Mesendoderm (in vitro differentiated cells): ENCODE data around the gene BRWD1. TPM values are rescaled to one million over a fixed set of nuclear protein-coding genes. Genes with fewer than 3 reads are reported as not detected.

ENCODE experiments used
- DNase-seq: peaks from one replicate; pipeline ENCODE4 v3.0.0; 2013
- H2AK5ac ChIP-seq: 2 replicates; pipeline ENCODE4 v1.6.1; 2013; ENCODE audit warnings: low read length, inconsistent platforms
- H2BK120ac ChIP-seq: 2 replicates; pipeline ENCODE4 v1.6.1; 2013; ENCODE audit warnings: low read depth, mild to moderate bottlenecking, low read length, moderate library complexity, mixed read lengths
- H2BK15ac ChIP-seq: replicated peaks from 2 replicates; pipeline ENCODE4 v1.6.1; 2013; ENCODE audit warnings: low read depth, mild to moderate bottlenecking, moderate library complexity
- H2BK5ac ChIP-seq: 2 replicates; pipeline ENCODE4 v1.6.1; 2013; ENCODE audit warnings: low read length, inconsistent platforms
- H3K18ac ChIP-seq: 2 replicates; pipeline ENCODE4 v1.6.1; 2013; ENCODE audit warnings: mild to moderate bottlenecking, low read length, mixed read lengths
- H3K23ac ChIP-seq: one replicate; pipeline ENCODE4 v1.6.1; 2013; ENCODE audit warnings: low read length
- H3K27ac ChIP-seq: 2 replicates; pipeline ENCODE4 v1.5.1; 2013; ENCODE audit warnings: low read depth, mild to moderate bottlenecking, inconsistent platforms, low read length, moderate library complexity
- H3K27me3 ChIP-seq: 2 replicates; pipeline ENCODE4 v1.6.1; 2013; ENCODE audit warnings: low read length, control low read depth, mild to moderate bottlenecking, inconsistent platforms; ENCODE audit not compliant: insufficient read depth, poor library complexity
- H3K36me3 ChIP-seq: 2 replicates; pipeline ENCODE4 v1.6.1; 2013; ENCODE audit warnings: low read length, inconsistent platforms; ENCODE audit not compliant: control insufficient read depth, insufficient read depth
- H3K4ac ChIP-seq: one replicate; pipeline ENCODE4 v1.6.1; 2013; ENCODE audit warnings: low read depth, mild to moderate bottlenecking, low read length, moderate library complexity
- H3K4me1 ChIP-seq: 2 replicates; pipeline ENCODE4 v1.6.1; 2013; ENCODE audit warnings: low read depth, low read length, inconsistent platforms; ENCODE audit not compliant: control insufficient read depth
- H3K4me2 ChIP-seq: 2 replicates; pipeline ENCODE4 v1.6.1; 2013; ENCODE audit warnings: low read length
- H3K4me3 ChIP-seq: 2 replicates; pipeline ENCODE4 v1.5.1; 2013; ENCODE audit warnings: mild to moderate bottlenecking, low read length
- H3K56ac ChIP-seq: one replicate; pipeline ENCODE4 v1.6.1; 2013; ENCODE audit warnings: low read length
- H3K79me1 ChIP-seq: 2 replicates; pipeline ENCODE4 v1.6.1; 2013; ENCODE audit warnings: low read length, inconsistent platforms
- H3K79me2 ChIP-seq: 2 replicates; pipeline ENCODE4 v1.6.1; 2013; ENCODE audit warnings: mild to moderate bottlenecking, low read length; ENCODE audit not compliant: control insufficient read depth, insufficient read depth
- H3K9ac ChIP-seq: 2 replicates; pipeline ENCODE4 v1.6.1; 2013; ENCODE audit warnings: low read length, inconsistent platforms
- H4K5ac ChIP-seq: one replicate; pipeline ENCODE4 v1.6.1; 2013; ENCODE audit warnings: low read length
- H4K8ac ChIP-seq: one replicate; pipeline ENCODE4 v1.6.1; 2013; ENCODE audit warnings: low read depth, mild to moderate bottlenecking, control low read depth, low read length, moderate library complexity
- WGBS: extraction: QIAGEN DNeasy Blood & Tissue Kit; methylation state at CpG from one replicate; pipeline ENCODE4 v1.1.7; 2013; ENCODE audit warnings: low lambda C conversion rate, missing lambda C conversion rate; ENCODE audit not compliant: insufficient coverage; ENCODE audit errors: extremely low coverage; 5-methylcytosine and 5-hydroxymethylcytosine counted together
- polyA plus RNA-seq, 2 experiments: library from polyadenylated mRNA; stranded (reverse); fragments of 200-250 nt; gene quantifications; one replicate each; pipeline ENCODE4 v1.2.3, GENCODE V29; 2013

The BRWD1 gene
- 8.4 TPM for polyA plus RNA-seq (2013, experiment 1 of 2)
- 8.6 TPM for polyA plus RNA-seq (2013, experiment 2 of 2)

- Histone ChIP-seq H3K56ac (peak within 1 kb of the TSS; percentile 95), H2BK120ac (peak within 1 kb of the TSS; percentile 75), H3K4me3 (peak within 1 kb of the TSS; percentile 78), H3K9ac (peak within 1 kb of the TSS; percentile 87), H4K8ac (peak within 1 kb of the TSS; percentile 78), H3K27ac (peak within 1 kb of the TSS; percentile 84), H3K4ac (peak within 1 kb of the TSS; percentile 96), H3K36me3 (no peaks in the 10 kb centered on the region), H3K79me2 (peaks cover 22% of the 10 kb centered on the region), H2BK15ac (no peak within 1 kb of the TSS), H3K18ac (peak within 1 kb of the TSS; percentile 93), H2BK5ac (peak within 1 kb of the TSS; percentile 99), H2AK5ac (no peak within 1 kb of the TSS), H3K79me1 (peaks cover 6% of the 10 kb centered on the region), H3K23ac (peak within 1 kb of the TSS; percentile 59), H3K4me2 (peak within 1 kb of the TSS; percentile 78), H3K27me3 (no peaks in the 10 kb centered on the region), H4K5ac (no peak within 1 kb of the TSS), H3K4me1 (peaks cover 4% of the 10 kb centered on the region)
- WGBS: no CpG with 5 or more reads among the region's 78 CpGs
- DNase-seq: peak; percentile 90
Measured at GRCh38 chr21:39313571-39314142, at the start of gene BRWD1. Gene BRWD1 (minus strand): TSS chr21:39313632. CDS start chr21:39313491, 141 bp downstream.

GRCh38 chr21:39362733-39363132 is 49.3 kb upstream of the BRWD1 start:
- no CpG with 5 or more reads among the region's 3 CpGs for WGBS
- no peak overlapping the region for H3K4ac ChIP-seq
- no peak overlapping the region for H3K56ac ChIP-seq
- H4K5ac ChIP-seq: no peak overlapping the region
- no peak overlapping the region for H3K4me2 ChIP-seq
- H3K4me1 ChIP-seq: no peaks in the 10 kb centered on the region
- no peak overlapping the region for H2BK15ac ChIP-seq
- H3K9ac ChIP-seq: no peak overlapping the region
- H3K18ac ChIP-seq: no peak overlapping the region
- H2BK5ac ChIP-seq: no peak overlapping the region
- H3K4me3 ChIP-seq: no peak overlapping the region
- no peaks in the 10 kb centered on the region for H3K27me3 ChIP-seq
- H3K36me3 ChIP-seq: no peaks in the 10 kb centered on the region
- H3K27ac ChIP-seq: no peak overlapping the region
- DNase-seq: no peak
- no peak overlapping the region for H4K8ac ChIP-seq
- no peaks in the 10 kb centered on the region for H3K79me1 ChIP-seq
- no peak overlapping the region for H2BK120ac ChIP-seq
- no peaks in the 10 kb centered on the region for H3K79me2 ChIP-seq
- no peak overlapping the region for H2AK5ac ChIP-seq
- no peak overlapping the region for H3K23ac ChIP-seq

GRCh38 chr21:39359382-39359781 is 46.0 kb upstream of the BRWD1 start:
- WGBS: no CpG with 5 or more reads among the region's 4 CpGs

GRCh38 chr21:39353295-39353694 is 39.9 kb upstream of the BRWD1 start:
- no peak overlapping the region for H3K9ac ChIP-seq
- H3K79me2 ChIP-seq: peaks cover under 1% of the 10 kb centered on the region
- no peak overlapping the region for H2AK5ac ChIP-seq
- no peak overlapping the region for H2BK120ac ChIP-seq
- H3K79me1 ChIP-seq: no peaks in the 10 kb centered on the region
- no peak overlapping the region for H2BK5ac ChIP-seq
- H3K27ac ChIP-seq: no peak overlapping the region
- no peak overlapping the region for H4K5ac ChIP-seq
- DNase-seq: no peak
- H3K4me2 ChIP-seq: no peak overlapping the region
- WGBS: no CpG with 5 or more reads among the region's 3 CpGs
- H4K8ac ChIP-seq: no peak overlapping the region
- H3K4me1 ChIP-seq: peaks cover 2% of the 10 kb centered on the region
- no peak overlapping the region for H3K56ac ChIP-seq
- H3K36me3 ChIP-seq: no peaks in the 10 kb centered on the region
- H3K27me3 ChIP-seq: no peaks in the 10 kb centered on the region
- no peak overlapping the region for H2BK15ac ChIP-seq
- no peak overlapping the region for H3K4ac ChIP-seq
- no peak overlapping the region for H3K4me3 ChIP-seq
- H3K23ac ChIP-seq: no peak overlapping the region
- H3K18ac ChIP-seq: no peak overlapping the region

More at GRCh38 chr21:39359382-39359781, 46.0 kb upstream of the BRWD1 start:
- no peak for DNase-seq
- H3K36me3 ChIP-seq: no peaks in the 10 kb centered on the region
- H4K8ac ChIP-seq: no peak overlapping the region
- H3K27me3 ChIP-seq: no peaks in the 10 kb centered on the region
- H3K4me1 ChIP-seq: no peaks in the 10 kb centered on the region
- no peak overlapping the region for H3K27ac ChIP-seq
- no peak overlapping the region for H2AK5ac ChIP-seq
- H3K79me1 ChIP-seq: no peaks in the 10 kb centered on the region
- H3K4ac ChIP-seq: no peak overlapping the region
- no peak overlapping the region for H3K4me3 ChIP-seq
- H3K4me2 ChIP-seq: no peak overlapping the region
- H2BK120ac ChIP-seq: no peak overlapping the region
- H3K23ac ChIP-seq: no peak overlapping the region
- no peak overlapping the region for H4K5ac ChIP-seq
- no peak overlapping the region for H2BK15ac ChIP-seq
- H3K79me2 ChIP-seq: no peaks in the 10 kb centered on the region
- no peak overlapping the region for H3K9ac ChIP-seq
- H3K18ac ChIP-seq: no peak overlapping the region
- no peak overlapping the region for H3K56ac ChIP-seq
- no peak overlapping the region for H2BK5ac ChIP-seq

GRCh38 chr21:39350094-39351005 is 36.9 kb upstream of the BRWD1 start:
- H3K4me2 ChIP-seq: peak overlapping the region; percentile 83
- no CpG with 5 or more reads among the region's 19 CpGs for WGBS
- H3K27ac ChIP-seq: peak overlapping the region; percentile 91

More at GRCh38 chr21:39350094-39351005, 36.9 kb upstream of the BRWD1 start:
- no peak overlapping the region for H2BK15ac ChIP-seq
- H3K79me1 ChIP-seq: peaks cover 3% of the 10 kb centered on the region
- H3K4me1 ChIP-seq: peaks cover 6% of the 10 kb centered on the region
- H3K36me3 ChIP-seq: peaks cover 3% of the 10 kb centered on the region
- H4K5ac ChIP-seq: no peak overlapping the region
- H3K23ac ChIP-seq: no peak overlapping the region
- H4K8ac ChIP-seq: peak overlapping the region; percentile 87
- peak overlapping the region; percentile 55 for H3K4me3 ChIP-seq
- peak overlapping the region; percentile 44 for H3K4ac ChIP-seq
- H3K9ac ChIP-seq: peak overlapping the region; percentile 93
- no peak overlapping the region for H2AK5ac ChIP-seq
- peaks cover 24% of the 10 kb centered on the region for H3K79me2 ChIP-seq
- DNase-seq: no peak
- no peak overlapping the region for H2BK5ac ChIP-seq
- no peaks in the 10 kb centered on the region for H3K27me3 ChIP-seq
- peak overlapping the region; percentile 8 for H3K18ac ChIP-seq
- no peak overlapping the region for H2BK120ac ChIP-seq
- H3K56ac ChIP-seq: peak overlapping the region; percentile 93
